ENCODE results near the gene CIAO3.
"Not testable (repeated sequence)": the region's sequence is repeated elsewhere in the genome, so short reads cannot be mapped to it uniquely, and the experiment has no call there.

CIAO3 gene

DNA sequence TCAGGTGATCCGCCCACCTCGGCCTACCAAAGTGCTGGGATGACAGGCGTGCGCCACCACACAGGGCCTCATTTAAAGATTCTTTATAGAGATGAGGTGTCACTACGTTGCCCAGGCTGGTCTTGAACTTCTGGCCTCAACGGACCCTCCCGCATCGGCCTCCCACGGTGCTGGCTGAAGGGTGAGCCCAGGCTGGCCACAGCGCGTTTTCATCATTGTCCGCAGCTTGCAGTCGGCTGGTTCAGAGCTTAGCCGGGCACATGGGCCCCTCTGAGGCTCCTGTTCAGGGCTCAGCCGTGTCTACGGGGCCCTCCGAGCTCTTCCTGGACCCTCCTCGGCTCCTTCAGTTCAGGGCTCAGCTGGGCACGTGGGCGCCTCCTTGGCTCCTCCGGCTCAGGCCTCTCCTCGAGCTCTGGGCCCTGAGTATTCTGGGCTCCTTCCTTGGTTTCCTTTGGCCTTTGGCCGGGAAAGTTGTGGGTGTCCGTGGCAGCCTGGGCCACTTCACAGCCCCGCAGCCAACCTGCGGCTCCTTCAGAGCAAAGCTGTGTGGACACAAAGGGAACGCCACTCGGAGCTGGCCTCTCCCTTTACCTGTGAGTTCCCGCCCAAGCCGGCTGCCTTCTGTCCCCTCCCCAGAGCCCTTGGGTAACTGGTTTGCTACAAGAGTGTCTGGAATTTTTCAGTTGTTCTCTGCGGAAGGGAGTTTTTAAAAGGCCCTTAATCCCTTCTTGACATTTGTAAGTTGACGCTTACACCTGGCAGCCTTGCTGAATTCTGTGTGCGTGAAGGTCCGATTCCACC is 18.5 kb upstream of the CIAO3 start:
- no peak for DNase-seq

DNA sequence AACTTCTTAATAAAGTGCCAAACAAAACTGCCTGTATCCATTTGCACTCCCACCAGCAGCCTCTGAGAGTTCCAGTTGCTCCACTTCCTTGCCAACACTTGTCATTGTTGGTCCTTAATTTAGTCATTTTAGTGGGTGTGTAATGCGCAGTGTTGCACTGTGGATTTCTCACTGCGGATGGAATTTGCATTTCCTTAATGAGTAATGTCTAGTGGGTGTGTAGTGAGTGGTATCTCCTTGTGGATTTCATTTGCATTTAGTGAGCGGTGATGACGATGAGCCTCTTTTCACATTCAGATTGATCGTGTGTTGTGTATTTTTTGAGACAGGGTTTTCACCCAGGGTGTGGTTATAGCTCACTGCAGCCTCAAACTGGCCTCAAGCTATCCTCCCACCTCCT is 15.6 kb upstream of the CIAO3 start:
- DNase-seq: no peak

DNA sequence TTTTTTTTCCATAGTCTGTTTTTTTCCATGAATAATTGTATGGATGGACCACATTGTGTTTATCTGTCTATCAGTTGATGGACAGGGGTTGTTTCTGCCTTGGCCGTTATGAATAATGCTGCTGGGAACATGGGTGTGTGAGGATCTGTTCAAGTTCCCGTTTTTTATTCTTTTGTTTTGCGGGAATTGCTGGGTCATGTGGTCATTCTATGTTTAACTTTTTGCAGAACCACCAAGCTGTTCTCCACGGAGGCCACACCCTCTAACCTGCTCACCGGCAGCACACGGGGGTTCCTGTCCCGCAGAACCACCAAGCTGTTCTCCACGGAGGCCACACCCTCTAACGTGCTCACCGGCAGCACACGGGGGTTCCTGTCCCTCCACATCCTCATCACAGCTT is 13.9 kb upstream of the CIAO3 start:
- no peak for DNase-seq

DNA sequence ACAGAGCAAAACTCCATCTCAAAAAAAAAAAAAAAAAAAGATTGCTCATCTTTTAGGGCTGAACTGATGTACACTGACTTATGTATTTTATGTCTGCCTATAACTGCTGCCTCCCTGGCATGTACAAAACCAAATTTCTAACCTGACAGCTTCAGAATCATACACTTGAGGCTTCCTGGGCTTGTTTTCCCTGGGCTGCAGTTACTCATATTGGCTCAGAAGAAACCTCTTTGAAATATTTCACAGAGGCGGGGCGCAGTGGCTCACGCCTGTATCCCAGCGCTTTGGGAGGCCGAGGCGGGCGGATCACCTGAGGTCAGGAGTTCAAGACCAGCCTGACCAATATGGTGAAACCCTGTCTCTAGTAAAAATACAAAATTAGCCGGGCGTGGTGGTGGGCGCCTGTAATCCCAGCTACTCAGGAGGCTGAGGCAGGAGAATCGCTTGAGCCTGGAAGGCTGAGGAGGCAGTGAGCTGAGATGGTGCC is 13.4 kb upstream of the CIAO3 start:
- DNase-seq: not testable (repeated sequence)

DNA sequence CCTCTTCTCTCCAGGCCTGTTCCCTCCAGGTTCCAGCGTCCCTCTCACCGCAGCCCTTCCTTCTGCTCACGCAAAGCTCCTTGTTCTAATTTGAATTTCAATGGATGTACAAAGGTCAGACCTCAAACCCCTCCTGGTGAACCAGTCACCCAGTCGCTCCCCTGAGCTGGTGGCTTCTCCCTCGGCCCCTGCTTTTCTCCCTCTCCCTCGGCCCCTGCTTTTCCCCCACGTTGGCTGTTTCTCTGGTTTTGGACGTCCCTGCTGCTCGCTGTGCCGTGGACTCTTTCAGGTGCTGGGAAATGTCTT is 11.2 kb upstream of the CIAO3 start:
- DNase-seq: no peak

DNA sequence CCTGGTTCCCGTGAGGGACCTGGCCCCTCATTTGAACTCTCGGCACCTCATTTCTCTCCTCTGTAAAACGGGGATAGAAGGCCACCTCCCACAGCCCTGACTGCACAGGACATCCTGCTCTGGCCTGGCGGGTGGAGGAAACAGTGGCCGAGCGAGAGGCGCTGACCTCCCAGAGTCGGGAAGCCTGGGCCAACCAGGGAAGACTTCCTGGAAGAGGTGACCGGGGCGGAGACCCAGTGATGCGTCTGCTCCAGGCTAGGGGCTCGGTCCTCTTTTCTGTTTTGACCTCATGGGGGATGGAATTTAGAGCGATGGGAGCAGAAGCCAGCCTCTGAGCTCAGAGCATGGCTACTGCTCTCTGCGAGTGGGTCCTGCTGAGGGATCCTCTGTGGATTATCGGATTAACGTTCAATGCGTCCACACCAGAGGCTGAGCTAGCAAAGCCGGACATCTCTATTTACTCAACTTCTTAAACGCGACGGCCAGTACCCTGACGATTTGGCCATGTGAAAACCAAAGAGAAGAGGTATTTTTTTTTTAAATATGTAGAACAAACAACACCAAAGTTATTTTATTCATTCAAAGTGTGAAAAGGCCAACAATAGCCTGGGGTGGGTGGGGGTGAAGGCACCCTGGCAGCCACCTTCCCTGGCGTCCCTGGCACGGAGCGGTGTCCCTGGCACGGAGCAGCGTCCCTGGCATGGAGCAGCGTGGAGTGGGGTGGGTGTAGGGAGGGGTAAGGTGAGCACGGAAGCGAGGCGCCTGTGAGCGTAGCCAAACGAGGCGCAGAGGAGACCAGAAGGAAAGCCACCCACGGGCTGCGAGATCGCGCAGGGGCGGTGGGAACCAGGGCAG is 10.6 kb upstream of the CIAO3 start:
- DNase-seq: no peak

DNA sequence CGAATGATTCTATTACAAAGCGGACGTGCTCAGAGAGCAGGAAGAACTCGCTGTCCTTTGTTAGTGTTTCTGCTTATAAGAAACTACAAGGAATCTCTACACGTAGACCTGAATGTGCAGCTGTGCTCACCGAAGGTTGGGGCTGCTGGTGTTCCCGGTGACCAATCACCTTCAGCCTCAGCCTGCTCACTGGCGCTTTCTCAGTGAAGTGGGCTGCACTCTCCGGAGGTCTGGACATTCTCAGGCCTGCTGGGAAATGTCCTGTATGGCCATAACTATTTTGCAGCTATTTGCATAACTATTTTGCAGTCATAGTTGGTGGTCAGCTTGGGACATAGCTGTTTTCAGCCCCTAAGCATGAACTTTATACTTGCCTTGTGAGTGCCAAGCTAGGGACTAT is 9.7 kb upstream of the CIAO3 start:
- no peak for DNase-seq

DNA sequence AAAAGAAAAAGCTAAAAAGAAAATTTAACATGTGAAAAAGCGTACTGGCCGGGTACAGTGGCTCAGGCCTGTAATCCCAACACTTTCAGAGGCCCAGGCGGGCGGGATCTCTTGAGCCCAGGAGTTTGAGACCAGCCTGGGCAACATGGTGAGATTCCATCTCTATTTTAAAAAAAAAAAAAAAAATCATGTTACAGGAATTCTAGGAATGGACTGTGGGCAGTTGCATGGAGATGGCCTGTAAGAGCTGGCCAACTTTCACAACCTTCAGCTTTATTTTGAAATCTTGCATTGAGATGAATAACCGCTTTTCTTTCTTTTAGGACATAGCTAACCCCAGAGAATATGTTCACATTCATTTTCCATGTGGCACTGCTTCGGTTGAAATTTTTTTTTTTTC is 8.2 kb upstream of the CIAO3 start:
- no peak for DNase-seq

DNA sequence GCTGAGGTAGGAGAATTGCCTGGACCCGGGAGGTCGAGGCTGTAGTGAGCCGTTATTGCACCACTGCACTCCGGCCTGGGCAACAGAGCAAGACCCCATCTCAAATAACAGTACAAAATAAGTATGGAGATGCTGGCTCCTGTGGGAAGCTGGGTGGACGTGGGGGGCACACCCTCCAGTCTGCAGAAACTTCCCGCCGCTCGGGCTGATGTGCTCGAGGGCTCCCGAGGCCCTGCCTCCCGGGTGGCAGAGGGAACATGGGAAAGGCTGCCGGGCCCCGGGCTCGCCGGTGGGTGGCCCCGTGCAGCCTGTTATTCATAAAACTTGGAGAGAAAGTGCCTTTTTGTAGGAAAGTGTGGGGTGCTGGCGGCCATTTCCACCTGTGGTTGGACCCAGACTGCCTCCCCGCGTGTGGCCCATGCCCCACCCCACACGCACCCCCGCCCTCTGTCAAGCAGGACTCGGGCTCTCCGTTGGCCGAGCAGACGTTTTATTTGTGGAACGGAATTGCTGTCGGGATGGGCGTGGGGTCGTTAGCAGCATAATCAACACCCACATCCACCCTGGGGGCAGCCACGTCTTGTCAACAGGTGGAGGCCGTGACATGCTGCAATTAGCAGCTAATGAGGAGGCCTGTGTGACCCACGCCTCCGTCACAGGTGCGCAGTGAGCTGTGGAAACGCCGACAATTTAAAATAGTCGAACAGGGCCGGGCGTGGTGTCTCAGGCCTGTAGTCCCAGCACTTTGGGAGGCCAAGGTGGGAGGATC is 7.4 kb upstream of the CIAO3 start:
- no peak for DNase-seq

DNA sequence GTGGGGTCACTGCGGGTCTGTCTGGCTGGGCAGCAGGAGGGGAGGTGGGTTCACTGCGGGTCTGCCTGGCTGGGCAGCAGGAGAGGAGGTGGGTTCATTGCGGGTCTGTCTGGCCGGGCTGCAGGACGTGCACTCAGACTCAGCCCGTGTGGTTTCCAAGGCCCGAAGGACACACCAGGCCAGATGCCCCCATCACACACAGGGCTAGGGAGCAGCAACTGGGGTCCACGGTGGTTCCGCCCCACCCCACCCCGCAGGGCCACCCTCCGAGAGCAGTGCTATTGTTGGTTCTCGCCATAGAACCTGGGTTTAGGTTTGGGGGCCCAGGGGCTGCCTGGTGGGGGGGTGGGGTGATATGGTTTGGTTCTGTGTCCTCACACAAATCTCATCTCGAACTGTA is 5.8 kb upstream of the CIAO3 start:
- no peak for DNase-seq

DNA sequence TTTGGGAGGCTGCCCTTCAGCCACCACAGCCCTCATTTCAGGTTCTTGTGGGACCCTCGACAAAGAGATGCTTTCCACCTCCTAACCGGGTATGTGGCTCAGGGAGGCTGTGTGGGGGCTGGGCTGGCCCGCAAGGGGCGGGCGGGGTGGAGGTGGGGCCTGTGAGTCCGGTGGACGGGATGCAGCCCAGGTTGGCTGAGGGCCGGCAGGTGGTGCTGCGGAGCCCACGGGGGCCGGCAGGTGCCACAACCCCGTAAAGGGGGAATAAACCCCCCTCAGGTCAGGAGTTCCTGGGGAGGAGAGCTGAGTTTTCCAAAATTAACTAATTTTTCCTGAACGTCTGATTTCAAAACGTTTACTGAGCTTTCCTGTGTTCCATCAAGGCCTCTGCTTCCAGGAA is 4.9 kb upstream of the CIAO3 start:
- DNase-seq: no peak

DNA sequence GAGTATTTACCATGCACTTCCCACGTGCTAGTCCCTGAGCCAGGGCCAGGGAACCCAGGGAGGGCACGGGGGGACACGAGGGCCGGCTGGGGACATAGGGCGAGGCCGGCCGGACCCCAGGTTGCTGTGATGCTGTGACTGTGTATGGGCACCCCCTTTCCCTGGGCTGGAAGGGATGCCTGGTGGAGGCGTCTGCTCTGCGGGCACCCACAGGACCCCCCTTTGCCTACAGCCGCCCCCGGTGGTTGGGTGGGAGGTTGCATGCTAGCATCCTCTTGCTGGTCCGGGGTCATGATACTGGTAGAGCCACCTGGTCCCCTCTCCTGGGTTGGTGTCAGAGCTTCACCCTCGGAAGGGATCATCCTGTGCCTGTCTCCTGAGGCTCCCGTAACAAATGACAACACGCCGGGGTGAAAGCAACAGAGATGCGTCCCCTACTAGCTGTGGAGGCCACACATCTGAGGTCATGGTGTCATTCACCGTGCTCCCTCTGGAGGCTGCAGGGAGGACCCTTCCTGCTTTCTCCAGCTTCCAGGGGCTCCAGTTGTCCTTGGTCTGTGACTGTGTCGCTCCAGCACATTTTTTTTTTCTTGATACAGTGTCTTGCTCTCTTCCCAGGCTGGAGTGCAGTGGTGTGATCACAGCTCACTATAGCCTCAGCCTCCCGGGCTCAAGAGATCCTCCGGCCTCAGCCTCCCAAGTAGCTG is 3.1 kb upstream of the CIAO3 start:
- no peak for DNase-seq

DNA sequence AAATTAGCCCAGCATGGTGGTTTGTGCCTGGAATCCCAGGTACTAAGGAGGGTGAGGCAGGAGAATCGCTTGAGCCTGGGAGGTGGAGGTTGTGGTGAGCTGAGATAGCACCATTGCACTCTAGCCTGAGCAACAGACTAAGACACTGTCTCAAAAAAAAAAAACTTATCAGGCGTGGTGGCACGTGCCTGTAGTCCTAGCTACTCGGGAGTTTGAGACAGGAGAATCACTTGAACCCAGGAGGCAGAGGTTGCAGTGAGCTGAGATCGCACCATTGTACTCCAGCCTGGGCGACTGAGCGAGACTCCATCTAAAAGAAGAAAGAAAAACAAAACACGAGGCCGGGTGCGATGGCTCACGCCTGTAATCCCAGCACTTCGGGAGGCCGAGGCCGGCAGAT is 2.1 kb upstream of the CIAO3 start:
- not testable (repeated sequence) for DNase-seq

DNA sequence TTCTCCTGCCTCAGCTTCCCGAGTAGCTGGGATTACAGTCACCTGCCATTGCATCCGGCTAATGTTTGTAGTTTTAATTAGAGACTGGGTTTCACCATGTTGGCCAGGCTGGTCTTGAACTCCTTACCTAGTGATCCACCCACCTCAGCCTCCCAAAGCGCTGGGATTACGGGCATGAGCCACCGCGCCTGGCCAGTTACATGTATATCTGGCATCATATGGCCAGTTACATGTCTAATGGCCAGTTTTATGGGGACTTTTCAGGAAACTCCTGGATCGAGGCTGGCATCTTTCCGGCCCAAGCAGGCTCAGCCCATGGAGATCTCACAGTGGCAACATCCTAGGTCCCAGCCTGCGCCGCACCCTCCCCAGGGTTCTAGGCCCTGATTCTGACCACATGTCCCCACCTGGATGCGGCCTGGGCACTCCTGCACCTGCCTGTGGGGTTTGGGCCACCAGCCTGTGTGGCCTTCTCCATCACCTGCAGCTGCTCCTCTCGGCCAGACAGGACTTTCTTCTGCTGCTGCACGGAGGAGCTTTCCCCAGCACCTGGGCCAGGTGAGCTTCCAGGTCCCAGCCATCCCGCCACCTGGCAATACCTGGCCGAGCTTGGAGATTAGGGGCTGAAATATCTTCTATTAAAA is 1.3 kb upstream of the CIAO3 start:
- DNase-seq: no peak

DNA sequence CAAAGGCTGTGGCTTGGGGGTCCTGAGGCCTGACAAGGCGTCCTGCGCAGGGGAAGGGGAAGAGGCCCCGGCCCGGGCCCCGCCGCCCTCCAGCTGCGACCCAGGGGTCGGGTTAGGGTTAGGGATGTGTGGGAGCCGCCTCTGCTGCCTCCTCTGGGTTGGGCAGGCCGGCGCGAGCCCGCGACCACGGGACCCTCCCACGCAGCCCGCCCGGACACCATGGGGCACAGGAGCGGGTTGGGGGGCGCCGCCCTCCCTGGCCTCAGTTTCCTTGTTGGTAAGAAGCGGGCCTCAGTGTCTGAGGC is 386 bp downstream of the CIAO3 start:
- DNase-seq: no peak

DNA sequence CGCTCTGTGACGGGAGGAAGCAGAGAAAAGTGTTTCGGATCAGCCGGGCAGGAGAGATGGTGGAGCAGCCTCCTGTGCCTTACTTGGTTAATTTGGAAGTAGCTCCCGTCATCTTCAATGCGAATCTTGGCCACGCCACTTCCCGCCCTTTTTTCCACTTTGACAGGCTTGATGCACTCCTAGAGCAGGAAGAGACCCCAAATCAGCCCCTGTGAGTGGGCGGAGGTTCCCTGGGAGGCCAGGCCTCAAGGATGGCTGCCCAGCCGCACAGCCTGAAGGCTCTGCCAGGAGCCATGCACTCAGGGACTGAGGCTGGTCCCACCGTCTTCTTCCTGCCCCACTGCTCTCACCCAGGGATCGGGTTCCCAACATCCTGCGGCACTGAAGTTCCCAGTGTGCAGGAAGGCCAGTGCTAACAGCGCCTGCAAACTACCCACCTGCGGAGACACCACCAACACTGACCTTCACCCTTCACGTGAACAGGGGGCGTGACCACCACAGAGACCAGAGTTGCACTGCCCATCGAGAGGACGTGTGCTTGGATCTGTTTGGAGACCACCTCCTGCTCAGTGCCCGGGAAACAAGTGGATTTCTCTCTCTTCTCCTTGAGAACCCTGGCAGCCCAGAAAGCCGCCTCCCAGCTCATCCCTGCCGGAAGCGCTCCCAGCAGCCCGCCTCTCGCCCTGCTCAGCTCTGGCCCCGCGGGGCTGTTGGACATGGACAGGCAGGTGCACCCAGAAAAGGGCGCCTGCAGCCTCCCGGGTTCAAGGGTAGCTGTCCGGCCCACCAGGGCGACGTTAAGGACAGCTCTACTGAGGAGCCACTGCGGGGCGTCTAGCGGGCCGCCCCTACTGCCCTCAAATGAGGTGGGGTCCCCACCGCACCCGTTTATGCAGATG is 988 bp downstream of the CIAO3 start:
- DNase-seq: no peak

DNA sequence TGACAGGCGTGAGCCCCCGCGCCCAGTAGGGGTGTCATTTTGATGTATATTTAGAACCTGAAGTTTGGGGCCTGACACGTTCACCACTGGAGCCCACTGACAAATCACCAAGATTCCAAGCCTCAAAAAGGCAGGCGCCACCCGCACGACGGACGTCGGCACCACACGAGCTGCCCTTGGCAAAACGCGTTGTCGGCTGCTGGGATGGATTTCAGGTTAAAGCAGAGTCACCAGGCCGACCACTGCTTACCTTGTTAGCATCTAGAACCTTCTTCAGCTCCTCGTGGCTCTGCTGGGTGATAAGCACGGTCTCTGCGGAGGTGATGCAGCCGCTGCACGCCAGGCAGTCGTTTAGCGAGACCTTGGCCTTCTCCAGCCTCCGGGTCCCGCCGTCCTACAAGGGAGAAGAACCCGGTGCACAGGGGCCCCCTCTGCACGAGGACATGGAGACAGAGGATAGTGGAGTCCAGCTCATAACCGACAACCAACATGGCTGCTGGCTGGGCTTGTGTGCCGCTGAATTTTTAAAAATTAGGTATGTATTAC is 3.8 kb downstream of the CIAO3 start:
- no peak for DNase-seq

DNA sequence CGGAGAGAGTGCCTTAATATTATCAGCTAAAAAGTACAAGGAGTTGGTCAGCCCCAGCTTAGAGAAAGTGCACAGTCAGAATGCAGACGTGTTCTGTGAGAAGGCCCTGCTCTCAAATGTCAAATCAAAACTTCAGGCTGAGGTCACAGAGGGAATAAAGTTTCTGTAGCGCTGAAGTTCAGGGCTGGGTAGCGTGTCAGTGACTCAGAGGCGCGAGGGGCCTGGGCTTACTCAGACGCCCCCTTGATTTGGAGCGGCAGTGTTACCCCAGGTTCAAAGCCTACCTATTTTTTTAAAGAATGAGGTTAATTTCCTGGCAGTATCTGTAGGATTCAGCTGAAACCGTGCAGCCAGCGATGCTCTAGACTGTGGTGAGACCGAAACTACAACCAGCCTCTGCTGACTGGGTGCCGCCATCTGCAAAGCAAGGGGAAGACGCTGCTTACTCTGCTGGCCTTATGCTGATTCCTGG is 4.8 kb downstream of the CIAO3 start:
- DNase-seq: no peak

DNA sequence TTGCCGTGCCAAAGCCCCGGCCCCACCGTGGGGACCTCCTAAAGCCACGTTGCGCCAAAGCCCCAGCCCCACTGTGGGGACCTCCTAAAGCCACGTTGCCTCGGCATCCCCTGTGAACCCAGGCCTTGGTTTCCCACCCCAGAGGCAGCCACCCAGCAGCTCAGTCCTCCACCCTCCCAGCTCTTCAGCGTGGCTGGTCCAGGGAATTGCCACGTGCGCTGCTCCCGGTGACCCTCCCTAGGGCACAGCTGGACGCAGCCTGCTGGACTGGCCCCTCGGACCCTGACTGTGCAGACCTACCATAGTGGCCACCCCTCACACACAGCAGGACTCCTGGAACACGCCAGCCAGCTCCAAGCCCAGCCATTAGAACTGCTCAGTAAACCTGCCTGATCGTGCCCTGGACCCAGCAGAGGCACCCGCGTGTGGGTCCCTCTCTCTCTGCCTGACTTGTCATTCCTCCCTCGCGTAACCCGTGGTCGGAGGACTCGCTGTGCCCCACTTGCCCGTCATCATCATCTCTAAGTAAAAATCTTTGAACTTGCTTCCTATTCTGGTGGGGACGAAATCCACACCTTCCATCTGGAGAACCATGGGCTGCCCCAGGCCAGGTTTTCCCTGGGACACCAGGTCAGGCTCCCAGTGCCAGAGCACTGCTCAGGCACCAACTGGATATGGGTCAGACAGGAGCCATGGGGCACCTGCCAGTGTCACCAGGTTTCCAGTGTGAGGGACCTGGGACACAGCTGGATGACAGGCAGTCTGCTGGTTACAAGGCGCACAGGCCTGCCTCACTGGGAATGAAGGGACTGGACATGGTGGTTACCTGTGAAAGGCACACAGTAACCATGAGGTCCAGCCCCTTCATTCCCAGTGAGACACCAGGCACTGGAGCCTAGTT is 5.6 kb downstream of the CIAO3 start:
- no peak for DNase-seq

Data from NCI-H524 treated with DMSO at 0.1 percent for 48 hours (cell line).